K562 (cell line): ENCODE results near the gene PDHX. TPM values are rescaled to one million over a fixed set of nuclear protein-coding genes. Genes with fewer than 3 reads are reported as not detected.

ENCODE experiments used
- ASH1L ChIP-seq: fragments of 450-650 bp; IDR thresholded peaks from 2 replicates; pipeline ENCODE4 v1.6.1; 2018; ENCODE audit warnings: borderline replicate concordance, mild to moderate bottlenecking, low read depth; ENCODE audit not compliant: partially characterized antibody
- BACH1 ChIP-seq: fragments of 200-800 bp; sonication (Bioruptor generic); IDR thresholded peaks from 2 replicates; pipeline ENCODE4 v1.6.1; 2016; ENCODE audit warnings: missing genetic modification characterization, missing compliant biosample characterization
- FOXP4 ChIP-seq: sonication (generic); formaldehyde crosslinking; IDR thresholded peaks from 2 replicates; pipeline ENCODE4 v1.8.0; 2022; ENCODE audit warnings: mild to moderate bottlenecking, missing genetic modification reagents, borderline replicate concordance
- HDAC6 ChIP-seq: IDR thresholded peaks from 2 replicates; pipeline ENCODE4 v1.6.1; 2012; ENCODE audit warnings: low read depth, mild to moderate bottlenecking, control low read depth, inconsistent platforms, low read length, moderate library complexity
- HNRNPH1 ChIP-seq: fragments of 200-400 bp; formaldehyde crosslinking; optimal IDR thresholded peaks from 2 replicates; pipeline ENCODE3; 2017; ENCODE audit warnings: low read depth, mild to moderate bottlenecking, low read length, moderate library complexity
- KAT2B ChIP-seq: IDR thresholded peaks from one replicate; pipeline ENCODE4 v1.6.1; 2012; ENCODE audit warnings: low read depth, mild to moderate bottlenecking, control low read depth, inconsistent platforms, low read length, moderate library complexity
- MCM7 ChIP-seq, 2 experiments: fragments of 450-650 bp; IDR thresholded peaks; 2 replicates each; pipeline ENCODE4 v1.6.1; 2016 to 2018
- MGA ChIP-seq: fragments of 450-650 bp; IDR thresholded peaks from 2 replicates; pipeline ENCODE4 v1.6.1; 2016; ENCODE audit warnings: mild to moderate bottlenecking, moderate library complexity
- NFE2L1 ChIP-seq: fragments of 450-650 bp; IDR thresholded peaks from 2 replicates; pipeline ENCODE4 v1.6.1; 2016; ENCODE audit warnings: missing genetic modification characterization, low read depth, mild to moderate bottlenecking, missing compliant biosample characterization, moderate library complexity, borderline replicate concordance
- RNF2 ChIP-seq: sonication (generic); IDR thresholded peaks from 2 replicates; pipeline ENCODE4 v1.6.1; 2016
- ZBTB33 ChIP-seq: sonication (generic); formaldehyde crosslinking; IDR thresholded peaks from 2 replicates; pipeline ENCODE4 v1.8.1; 2023; ENCODE audit warnings: mild to moderate bottlenecking, missing genetic modification reagents
- ZNF174 ChIP-seq: fragments of 250-450 bp; sonication (Bioruptor Pico); IDR thresholded peaks from 2 replicates; pipeline ENCODE4 v1.4.0; 2020; ENCODE audit warnings: mild to moderate bottlenecking
- polyA plus RNA-seq, 8 experiments: library from polyadenylated mRNA; depleted of rRNA in 4 of 8; stranded (reverse) in 5 of 8; unstranded in 3 of 8; fragments of >200 nt; fragmentation: Nextera tagmentation in 2 of 8; fragmentation: Illumina TruSeq in 1 of 8; extraction: Ambion mirVana in 2 of 8; extraction: Trizol in 1 of 8; gene quantifications; 2 replicates each; pipeline versions ENCODE4 v1.2.1 to v1.2.3, GENCODE V29; 2011 to 2014; ENCODE audit warnings: inconsistent platforms in 1 of 8, missing spikeins in 1 of 8
- total RNA-seq, 7 experiments: library from RNA; depleted of rRNA in 6 of 7; stranded (reverse); fragments of >200 nt in 6 of 7; fragmentation: Illumina TruSeq in 2 of 7; extraction: Trizol in 2 of 7; gene quantifications; 2 replicates each; pipeline versions ENCODE4 v1.2.1 to v1.2.3, GENCODE V29; 2011 to 2021; ENCODE audit warnings: low replicate concordance in 1 of 7

The PDHX gene
- total and polyA plus RNA-seq, 9 of the 15 experiments (the other 6 are each of a cell fraction or from before 2014, with no cell fraction given) = 20.8 to 43.5 (median 31.2) TPM

GRCh38 chr11:35038211-35038928, 122.0 kb downstream of the PDHX start (continued):
- TF ChIP-seq ZBTB33 (no peak), KAT2B (no peak), HDAC6 (no peak), BACH1 (tag) (no peak), MCM7 (IDR thresholded peaks at IDR 0.05) (no peak), ASH1L (no peak), MGA (peak; percentile 84), NFE2L1 (tag) (no peak), ZNF174 (no peak), RNF2 (no peak), FOXP4 (CRISPR knock-in tag) (no peak), HNRNPH1 (no peak)
